ENCODE results near the gene RPS6KB2. TPM values are rescaled to one million over a fixed set of nuclear protein-coding genes. Genes with fewer than 3 reads are reported as not detected.

The RPS6KB2 gene
- total and polyA plus RNA-seq, 9 of the 15 experiments (the other 6 are each of a cell fraction or from before 2014, with no cell fraction given) = 0.42 to 122 (median 82.6) TPM

- no peak for TF ChIP-seq FOXP4 (CRISPR knock-in tag; IDR thresholded peaks at IDR 0.05; ENCODE audit: borderline replicate concordance)
- TF ChIP-seq FOXM1 (IDR thresholded peaks at IDR 0.05; ENCODE audit: low read depth) = no peak
- TF ChIP-seq FOXM1 (CRISPR knock-in tag; IDR thresholded peaks at IDR 0.05; ENCODE audit: low read depth) = no peak
- no peak for TF ChIP-seq ASH1L (IDR thresholded peaks at IDR 0.05; ENCODE audit: borderline replicate concordance, low read depth, partially characterized antibody)
- no peak for TF ChIP-seq ZBTB26 (CRISPR knock-in tag; IDR thresholded peaks at IDR 0.05)
- 0 out of 2 replicates have a peak, but pooled peaks have one; percentile 12 for TF ChIP-seq SMAD3 (CRISPR knock-in tag; conservative IDR thresholded peaks at IDR 0.05)
- no peak for TF ChIP-seq ZNF197 (CRISPR knock-in tag; IDR thresholded peaks at IDR 0.05; ENCODE audit: low read depth)
- no peak for TF ChIP-seq RB1 (IDR thresholded peaks at IDR 0.05; ENCODE audit: low read depth)
- TF ChIP-seq IRF1 (CRISPR knock-in tag; IDR thresholded peaks at IDR 0.05; ENCODE audit: borderline replicate concordance) = no peak
- no peak for TF ChIP-seq CHD7 (IDR thresholded peaks at IDR 0.05; ENCODE audit: low read depth, low read length)
Observed at GRCh38 chr11:67463680-67464410, 35.6 kb downstream of the RPS6KB2 start (continued).

Data from K562 (cell line).